ENCODE data around the gene EAF1. TPM values are rescaled to one million over a fixed set of nuclear protein-coding genes. Genes with fewer than 3 reads are reported as not detected.

Gene EAF1
- total and polyA plus RNA-seq, 2 of the 8 experiments (the other 6 are each of a cell fraction or from before 2014, with no cell fraction given): 13.9 to 26.8 TPM

- no peak for TF ChIP-seq CHD7 (IDR thresholded peaks at IDR 0.05; ENCODE audit: insufficient replicate concordance, low read length)
- TF ChIP-seq SIX5 (IDR thresholded peaks at IDR 0.05; ENCODE audit: low read depth, low read length): no peak
- TF ChIP-seq YY1 (IDR thresholded peaks at IDR 0.05; ENCODE audit: low read depth, low read length): no peak
- no peak for TF ChIP-seq EP300 (IDR thresholded peaks at IDR 0.05; ENCODE audit: borderline replicate concordance in 1 of 2, low read depth in 2 of 2, low read length in 2 of 2)
- TF ChIP-seq CTCF (IDR thresholded peaks at IDR 0.05; ENCODE audit: control extremely low read depth in 1 of 3, insufficient read depth in 1 of 3, low read depth in 1 of 3, low read length in 3 of 3): no peak
- TF ChIP-seq SP1 (IDR thresholded peaks at IDR 0.05; ENCODE audit: low read depth, low read length): no peak
- TF ChIP-seq KDM4A (IDR thresholded peaks at IDR 0.05; ENCODE audit: low read depth, low read length, severe bottlenecking): no peak
- no peak for TF ChIP-seq HDAC6 (IDR thresholded peaks at IDR 0.05; ENCODE audit: low read depth, low read length)
- TF ChIP-seq JUN (IDR thresholded peaks at IDR 0.05; ENCODE audit: low read depth, low read length): no peak
Observed at GRCh38 chr3:15486979-15487378, 59.6 kb downstream of the EAF1 start (continued).

All from H1 (cell line).